Measurements from ENCODE around the gene SOX10.

GRCh38 chr22:38023045-38023444 lies 38.7 kb upstream of the SOX10 start:
- TF ChIP-seq CTCF (IDR thresholded peaks at IDR 0.05; ENCODE audit: insufficient read depth, low read depth, low read length) = no peak
- TF ChIP-seq EZH2 (IDR thresholded peaks at IDR 0.05; ENCODE audit: insufficient read depth, low read length) = no peak

Data from astrocyte (in vitro differentiated cells and primary cell).